WTC11 (cell line): ENCODE measurements around the gene CKB. TPM values are rescaled to one million over a fixed set of nuclear protein-coding genes. Genes with fewer than 3 reads are reported as not detected.

ENCODE experiments used
- ATAC-seq: fragments of 200-7000 bp; cut with Tn5 transposase; 2 replicates; pipeline ENCODE4 v1.10.0; 2021; ENCODE audit warnings: mild to moderate bottlenecking, moderate library complexity
- CTCF ChIA-PET: fragments of 300-600 bp; sonication (Branson Sonifier 250); formaldehyde crosslinking; loops from one replicate; lab custom pipeline; 2021; ENCODE audit warnings: antibody characterized with exemption; lab: Charles Lee
- POLR2A ChIA-PET: fragments of 350-600 bp; sonication (Branson Sonifier 250); formaldehyde crosslinking; loops from one replicate; lab custom pipeline; 2021; ENCODE audit warnings: antibody characterized with exemption; lab: Charles Lee
- DNase-seq: peaks from one replicate; pipeline ENCODE4 v3.0.0; 2021; ENCODE audit warnings: low spot score
- H3K27ac Mint-ChIP-seq: 2 replicates; pipeline ENCODE4 v1.8.0; 2021; ENCODE audit warnings: mixed read lengths
- H3K27me3 Mint-ChIP-seq: 2 replicates; pipeline ENCODE4 v1.8.0; 2021; ENCODE audit warnings: low read depth, mild to moderate bottlenecking, moderate library complexity, mixed read lengths
- H3K36me3 Mint-ChIP-seq: 2 replicates; pipeline ENCODE4 v1.8.0; 2021; ENCODE audit warnings: mixed read lengths
- H3K4me1 Mint-ChIP-seq: 2 replicates; pipeline ENCODE4 v1.8.0; 2022; ENCODE audit warnings: mixed read lengths
- H3K4me3 Mint-ChIP-seq: 2 replicates; pipeline ENCODE4 v1.8.0; 2021; ENCODE audit warnings: mild to moderate bottlenecking, moderate library complexity, mixed read lengths
- H3K9me3 Mint-ChIP-seq: 2 replicates; pipeline ENCODE4 v1.8.0; 2021; ENCODE audit warnings: mixed read lengths
- ATF1 ChIP-seq: sonication (generic); formaldehyde crosslinking; IDR thresholded peaks from 2 replicates; pipeline ENCODE4 v1.8.1; 2023; ENCODE audit warnings: mild to moderate bottlenecking, moderate library complexity, missing genetic modification reagents
- CREM ChIP-seq: sonication (generic); formaldehyde crosslinking; IDR thresholded peaks from 2 replicates; pipeline ENCODE4 v1.8.1; 2022; ENCODE audit warnings: mild to moderate bottlenecking, missing genetic modification reagents, moderate library complexity
- FOXP1 ChIP-seq: sonication (generic); formaldehyde crosslinking; IDR thresholded peaks from 2 replicates; pipeline ENCODE4 v1.8.0; 2022; ENCODE audit warnings: missing genetic modification reagents, mild to moderate bottlenecking, moderate library complexity, borderline replicate concordance
- GTF2I ChIP-seq: fragments of 250-450 bp; sonication (Bioruptor Pico); conservative IDR thresholded peaks from 2 replicates; pipeline ENCODE4 v1.4.0; 2021; ENCODE audit warnings: mild to moderate bottlenecking
- HMGXB4 ChIP-seq: sonication (generic); formaldehyde crosslinking; IDR thresholded peaks from 2 replicates; pipeline ENCODE4 v1.8.1; 2023; ENCODE audit warnings: mild to moderate bottlenecking, moderate library complexity, missing genetic modification reagents
- IRF2 ChIP-seq: sonication (generic); formaldehyde crosslinking; IDR thresholded peaks from 2 replicates; pipeline ENCODE4 v1.8.0; 2022; ENCODE audit warnings: low read depth, missing genetic modification reagents, borderline replicate concordance
- MYBL2 ChIP-seq: sonication (generic); formaldehyde crosslinking; IDR thresholded peaks from 2 replicates; pipeline ENCODE4 v1.8.1; 2023; ENCODE audit warnings: mild to moderate bottlenecking, moderate library complexity, missing genetic modification reagents
- SMAD4 ChIP-seq: sonication (generic); formaldehyde crosslinking; IDR thresholded peaks from 2 replicates; pipeline ENCODE4 v1.8.0; 2022; ENCODE audit warnings: mild to moderate bottlenecking, missing genetic modification reagents
- ZNF232 ChIP-seq: sonication (generic); formaldehyde crosslinking; IDR thresholded peaks from 2 replicates; pipeline ENCODE4 v1.8.0; 2022; ENCODE audit warnings: mild to moderate bottlenecking, missing genetic modification reagents
- ZNF263 ChIP-seq: sonication (generic); formaldehyde crosslinking; IDR thresholded peaks from 2 replicates; pipeline ENCODE4 v1.8.1; 2022; ENCODE audit warnings: low read depth, mild to moderate bottlenecking, moderate library complexity, missing genetic modification reagents
- ZNF281 ChIP-seq: sonication (generic); formaldehyde crosslinking; IDR thresholded peaks from 2 replicates; pipeline ENCODE4 v1.8.0; 2023; ENCODE audit warnings: mild to moderate bottlenecking, missing genetic modification reagents
- ZNF416 ChIP-seq: fragments of 250-450 bp; sonication (Bioruptor Pico); IDR thresholded peaks from 2 replicates; pipeline ENCODE4 v1.9.0; 2021; ENCODE audit warnings: mild to moderate bottlenecking, inconsistent platforms
- total RNA-seq: library from RNA; stranded (reverse); gene quantifications from 3 replicates; pipeline ENCODE4 v1.2.3, GENCODE V29; 2021
- TF ChIP-seq, protein P1 (sequence below): fragments of 250-450 bp; sonication (Bioruptor Pico); IDR thresholded peaks from 2 replicates; pipeline ENCODE4 v2.1.2; 2022; ENCODE audit warnings: mild to moderate bottlenecking, moderate library complexity
- TF ChIP-seq, protein P2 (sequence below): sonication (generic); formaldehyde crosslinking; IDR thresholded peaks from 2 replicates; pipeline ENCODE4 v1.8.1; 2022; ENCODE audit warnings: mild to moderate bottlenecking, missing genetic modification reagents, moderate library complexity, borderline replicate concordance
- TF ChIP-seq, protein P3 (sequence below): fragments of 250-450 bp; sonication (Bioruptor Pico); conservative IDR thresholded peaks from 2 replicates; pipeline ENCODE4 v1.9.0; 2021; ENCODE audit warnings: mild to moderate bottlenecking

CKB gene
- total RNA-seq, 1 experiment from 2014 or later: 555 TPM

DNA sequence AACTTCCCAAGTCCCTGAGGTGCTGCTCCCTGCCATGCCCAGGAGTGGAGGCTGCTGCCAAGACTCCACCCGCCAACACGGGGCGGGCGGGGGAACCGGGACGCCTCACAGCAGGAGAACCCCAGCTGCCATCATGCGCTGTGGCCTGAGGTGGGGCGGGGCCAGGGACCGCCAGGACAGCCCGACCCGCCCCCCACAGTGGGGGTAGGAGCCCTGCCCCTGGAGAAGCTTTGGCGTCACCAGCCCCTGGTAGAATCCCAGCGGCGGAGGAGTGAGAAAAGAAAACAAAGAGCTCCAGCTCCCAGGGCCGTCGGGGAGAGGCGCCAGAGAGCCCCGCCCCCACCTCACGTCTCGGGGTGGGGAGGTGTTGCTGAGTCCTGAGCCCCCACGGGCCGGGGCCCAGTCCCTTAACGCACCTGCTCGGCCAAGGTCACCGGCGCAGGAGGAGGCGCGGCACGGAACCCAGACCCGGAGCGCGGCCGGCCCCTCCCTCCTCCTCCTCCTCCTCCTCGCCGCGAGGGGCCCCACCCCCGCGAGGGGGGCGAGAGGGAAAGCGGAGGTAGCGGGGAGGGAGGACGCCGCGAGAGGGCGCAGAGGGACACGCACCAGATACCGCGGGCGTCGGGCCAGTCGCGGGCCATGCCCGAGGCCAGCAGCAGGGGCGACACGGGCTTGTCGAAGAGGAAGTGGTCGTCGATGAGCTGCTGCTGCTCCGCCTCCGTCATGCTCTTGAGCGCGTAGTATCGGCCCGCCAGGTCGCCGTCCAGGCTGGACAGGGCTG is 1.8 kb downstream of the CKB start (continued):
- TF ChIP-seq HMGXB4 (CRISPR knock-in tag) (peak; percentile 52), ZNF232 (CRISPR knock-in tag) (peak; percentile 77; the same call in 1 of the 2 replicates), ZNF281 (peak; percentile 72; the same call in 1 of the 2 replicates), ZNF416 (CRISPR knock-in tag) (no peak), ATF1 (CRISPR knock-in tag) (0 out of 2 replicates have a peak, but pooled peaks have one; percentile 28), FOXP1 (CRISPR knock-in tag) (peak; percentile 64; the same call in 1 of the 2 replicates), ZNF263 (CRISPR knock-in tag) (0 out of 2 replicates have a peak, but pooled peaks have one; percentile 16), CREM (peak; percentile 30; the same call in 1 of the 2 replicates), MYBL2 (CRISPR knock-in tag) (0 out of 2 replicates have a peak, but pooled peaks have one; percentile 60), SMAD4 (CRISPR knock-in tag) (no peak)
- TF ChIP-seq, protein P1, sequence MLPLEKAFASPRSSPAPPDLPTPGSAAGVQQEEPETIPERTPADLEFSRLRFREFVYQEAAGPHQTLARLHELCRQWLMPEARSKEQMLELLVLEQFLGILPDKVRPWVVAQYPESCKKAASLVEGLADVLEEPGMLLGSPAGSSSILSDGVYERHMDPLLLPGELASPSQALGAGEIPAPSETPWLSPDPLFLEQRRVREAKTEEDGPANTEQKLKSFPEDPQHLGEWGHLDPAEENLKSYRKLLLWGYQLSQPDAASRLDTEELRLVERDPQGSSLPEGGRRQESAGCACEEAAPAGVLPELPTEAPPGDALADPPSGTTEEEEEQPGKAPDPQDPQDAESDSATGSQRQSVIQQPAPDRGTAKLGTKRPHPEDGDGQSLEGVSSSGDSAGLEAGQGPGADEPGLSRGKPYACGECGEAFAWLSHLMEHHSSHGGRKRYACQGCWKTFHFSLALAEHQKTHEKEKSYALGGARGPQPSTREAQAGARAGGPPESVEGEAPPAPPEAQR (CRISPR knock-in tag): no peak

GRCh38 chr14:103520269-103520656 is 2.4 kb downstream of the CKB start:
- Mint-ChIP-seq H3K27me3 (peaks cover 21% of the 10 kb centered on the region), H3K4me3 (peak overlapping the region; percentile 56), H3K27ac (peak overlapping the region; percentile 81), H3K9me3 (no peaks in the 10 kb centered on the region), H3K36me3 (peaks cover 12% of the 10 kb centered on the region), H3K4me1 (peaks cover 22% of the 10 kb centered on the region)
- ATAC-seq: no peak
- DNase-seq: no peak
- ChIA-PET CTCF (interaction anchor here (1.9 to 12.2 kb wide), 4 partner anchors 9 to 23 kb away, joined by 14 to 455 read pairs (median 30); partner anchors contain the start of gene TRMT61A), POLR2A (interaction anchor here (0.9 to 8.3 kb wide), 4 partner anchors 9 to 21 kb away, joined by 3 to 65 read pairs (median 4); partner anchors contain the start of gene TRMT61A)
- TF ChIP-seq MYBL2 (CRISPR knock-in tag) (no peak), ZNF263 (CRISPR knock-in tag) (no peak), GTF2I (no peak), IRF2 (CRISPR knock-in tag) (no peak)
- TF ChIP-seq, protein P2, sequence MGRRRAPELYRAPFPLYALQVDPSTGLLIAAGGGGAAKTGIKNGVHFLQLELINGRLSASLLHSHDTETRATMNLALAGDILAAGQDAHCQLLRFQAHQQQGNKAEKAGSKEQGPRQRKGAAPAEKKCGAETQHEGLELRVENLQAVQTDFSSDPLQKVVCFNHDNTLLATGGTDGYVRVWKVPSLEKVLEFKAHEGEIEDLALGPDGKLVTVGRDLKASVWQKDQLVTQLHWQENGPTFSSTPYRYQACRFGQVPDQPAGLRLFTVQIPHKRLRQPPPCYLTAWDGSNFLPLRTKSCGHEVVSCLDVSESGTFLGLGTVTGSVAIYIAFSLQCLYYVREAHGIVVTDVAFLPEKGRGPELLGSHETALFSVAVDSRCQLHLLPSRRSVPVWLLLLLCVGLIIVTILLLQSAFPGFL (CRISPR knock-in tag): no peak
- TF ChIP-seq, protein P3, sequence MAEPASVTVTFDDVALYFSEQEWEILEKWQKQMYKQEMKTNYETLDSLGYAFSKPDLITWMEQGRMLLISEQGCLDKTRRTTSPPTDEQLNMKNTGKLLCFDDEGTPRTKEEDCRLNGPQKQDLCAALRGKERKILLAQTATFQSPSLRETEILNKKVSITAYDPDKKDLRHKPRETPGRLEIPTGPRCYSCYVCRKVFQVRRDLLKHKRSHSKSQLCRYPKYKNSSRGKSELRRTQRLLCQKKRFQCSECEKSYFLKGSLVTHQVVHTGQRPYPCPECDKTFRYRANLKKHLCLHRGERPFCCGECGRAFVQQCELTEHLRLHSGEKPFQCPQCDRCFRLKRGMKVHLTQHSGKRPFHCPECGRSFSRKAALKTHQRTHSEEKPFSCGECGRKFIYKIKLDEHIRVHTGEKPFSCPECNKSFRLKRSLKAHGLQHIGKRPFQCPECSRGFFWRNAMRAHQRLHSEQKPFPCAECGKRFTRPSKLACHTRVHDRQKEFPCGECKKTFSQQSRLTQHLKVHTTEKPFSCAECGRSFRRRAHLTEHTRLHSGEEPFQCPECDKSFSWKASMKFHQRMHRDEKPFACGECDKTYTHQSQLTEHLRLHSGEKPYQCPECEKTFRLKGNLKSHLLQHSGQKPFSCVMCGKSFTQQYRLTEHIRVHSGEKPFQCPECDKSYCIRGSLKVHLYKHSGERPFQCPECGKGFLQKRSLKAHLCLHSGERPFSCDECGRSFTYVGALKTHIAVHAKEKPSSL (CRISPR knock-in tag): no peak
